ENCODE measurements around the gene PSMC4.
"Not testable (repeated sequence)": the region's sequence is repeated elsewhere in the genome, so short reads cannot be mapped to it uniquely, and the experiment has no call there.

PSMC4 gene

DNA sequence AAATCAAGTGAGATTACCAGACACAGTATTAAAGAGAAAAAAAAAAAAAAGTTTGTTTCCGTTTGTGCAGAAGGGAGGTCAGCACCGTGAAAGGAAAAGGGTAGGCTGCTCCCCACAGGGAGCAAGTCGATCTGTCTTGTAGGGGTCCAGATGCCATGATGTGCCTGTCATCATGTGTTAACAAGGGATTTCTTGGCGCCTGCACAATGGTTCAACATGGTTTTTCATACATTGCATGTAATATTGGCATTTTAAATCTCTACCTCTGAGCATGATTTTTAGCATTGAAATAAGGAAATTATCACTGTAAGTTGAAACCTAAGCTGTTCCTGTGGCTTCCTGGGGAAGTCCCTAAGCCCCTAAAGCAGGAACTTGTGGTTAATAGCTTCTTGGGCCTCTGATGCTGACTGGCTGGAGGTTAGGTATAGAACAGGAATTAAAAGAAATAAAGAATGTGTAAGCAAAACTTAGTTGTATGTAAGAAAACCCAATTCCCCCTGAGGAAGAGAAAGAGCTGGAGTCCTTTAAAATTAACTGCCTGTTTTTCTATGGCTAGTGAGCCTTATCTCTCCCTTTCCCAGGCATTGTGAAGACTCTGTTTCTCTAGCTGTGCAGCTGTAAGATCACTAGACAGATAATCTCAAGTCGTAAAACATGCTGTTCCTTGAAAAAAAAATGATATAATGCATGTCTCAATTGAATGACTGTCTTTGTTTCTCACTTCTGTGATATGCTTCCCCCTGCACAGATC lies 29.2 kb upstream of the PSMC4 start:
- peak; percentile 29 to 58 (median 57) for DNase-seq
- peaks cover 56% of the 10 kb centered on the region for H3K4me1 ChIP-seq (ENCODE audit: control insufficient read depth, insufficient read depth, low read length, poor library complexity, severe bottlenecking)
- H3K36me3 ChIP-seq (ENCODE audit: control insufficient read depth, insufficient read depth, low read length) = no peaks in the 10 kb centered on the region
- peak overlapping the region; percentile 11 for H3K4me3 ChIP-seq (ENCODE audit: insufficient read depth, low read depth, low read length, poor library complexity, severe bottlenecking)
- no peaks in the 10 kb centered on the region for H3K27me3 ChIP-seq (replicated peaks; ENCODE audit: control insufficient read depth, insufficient read depth, low read length, poor library complexity, severe bottlenecking)
- H3K9me3 ChIP-seq (ENCODE audit: control insufficient read depth, low read length) = no peaks in the 10 kb centered on the region
- H3K27ac ChIP-seq (ENCODE audit: insufficient read depth, low read length, poor library complexity, severe bottlenecking) = peak overlapping the region; percentile 86

DNA sequence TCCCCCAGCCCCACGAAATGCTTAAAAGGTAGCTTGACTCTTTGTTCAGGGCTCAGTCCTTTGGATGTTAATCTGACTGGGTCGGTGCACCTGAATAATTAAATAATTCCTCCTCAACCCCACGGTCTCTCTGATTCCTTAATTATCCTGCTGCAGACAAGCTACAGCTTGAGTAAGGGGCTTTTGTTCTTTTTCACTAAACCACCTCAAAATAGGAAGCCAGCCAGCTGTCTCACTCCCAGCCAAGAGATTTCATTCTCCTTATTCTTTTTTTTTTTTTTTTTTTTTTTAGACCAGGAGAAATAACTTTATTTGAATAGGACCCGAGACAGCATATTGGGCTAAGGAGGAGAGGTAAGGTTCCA lies 28.6 kb upstream of the PSMC4 start:
- Histone ChIP-seq H3K4me1 (ENCODE audit: control insufficient read depth, insufficient read depth, low read length, poor library complexity, severe bottlenecking) (peaks cover 51% of the 10 kb centered on the region), H3K27ac (ENCODE audit: insufficient read depth, low read length, poor library complexity, severe bottlenecking) (peak overlapping the region; percentile 86), H3K36me3 (ENCODE audit: control insufficient read depth, insufficient read depth, low read length) (no peaks in the 10 kb centered on the region), H3K4me3 (ENCODE audit: insufficient read depth, low read depth, low read length, poor library complexity, severe bottlenecking) (no peak overlapping the region), H3K9me3 (ENCODE audit: control insufficient read depth, low read length) (no peaks in the 10 kb centered on the region), H3K27me3 (replicated peaks; ENCODE audit: control insufficient read depth, insufficient read depth, low read length, poor library complexity, severe bottlenecking) (no peaks in the 10 kb centered on the region)
- DNase-seq = no peak

DNA sequence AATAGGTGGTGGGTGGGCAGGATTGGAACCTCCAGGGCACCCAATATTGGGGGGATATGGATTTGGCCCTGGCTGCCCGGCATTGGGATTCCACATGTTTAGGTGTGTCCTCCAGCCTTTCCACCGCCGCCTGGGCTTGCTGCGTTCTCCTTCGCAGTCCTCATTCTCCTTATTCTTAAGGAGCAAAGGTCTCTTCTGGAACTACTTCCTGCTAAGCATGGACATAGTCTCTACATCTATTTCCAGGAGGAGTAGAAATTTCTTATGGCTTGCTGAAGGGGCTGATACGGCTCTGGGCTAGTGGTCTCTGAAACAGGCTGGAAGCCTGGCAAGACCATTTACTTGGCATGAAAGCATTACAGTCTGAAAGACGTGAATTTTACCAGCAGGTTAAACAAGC lies 27.4 kb upstream of the PSMC4 start:
- H3K4me1 ChIP-seq (ENCODE audit: control insufficient read depth, insufficient read depth, low read length, poor library complexity, severe bottlenecking) = peaks cover 51% of the 10 kb centered on the region
- no peak overlapping the region for H3K4me3 ChIP-seq (ENCODE audit: insufficient read depth, low read depth, low read length, poor library complexity, severe bottlenecking)
- H3K9me3 ChIP-seq (ENCODE audit: control insufficient read depth, low read length) = no peaks in the 10 kb centered on the region
- H3K36me3 ChIP-seq (ENCODE audit: control insufficient read depth, insufficient read depth, low read length) = no peaks in the 10 kb centered on the region
- DNase-seq = no peak
- no peaks in the 10 kb centered on the region for H3K27me3 ChIP-seq (replicated peaks; ENCODE audit: control insufficient read depth, insufficient read depth, low read length, poor library complexity, severe bottlenecking)
- H3K27ac ChIP-seq (ENCODE audit: insufficient read depth, low read length, poor library complexity, severe bottlenecking) = peak overlapping the region; percentile 55

DNA sequence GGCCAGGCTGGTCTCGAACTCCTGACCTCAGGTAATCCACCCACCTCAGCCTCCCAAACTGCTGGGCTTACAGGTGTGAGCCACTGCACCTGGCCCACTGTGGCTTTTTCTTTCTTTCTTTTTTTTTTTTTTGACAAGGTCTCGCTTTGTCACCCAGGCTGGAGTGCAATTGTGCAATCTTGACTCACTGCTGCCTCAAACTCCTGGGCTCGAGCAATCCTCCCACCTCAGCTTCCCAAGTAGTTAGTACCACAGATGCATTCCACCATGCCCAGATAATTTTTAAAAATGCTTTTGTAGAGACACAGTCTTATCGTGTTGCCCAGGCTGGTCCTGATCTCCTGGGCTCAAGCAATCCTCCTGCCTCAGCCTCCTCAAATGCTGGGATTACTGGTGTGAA lies 24.4 kb upstream of the PSMC4 start:
- H3K9me3 ChIP-seq (ENCODE audit: control insufficient read depth, low read length) = no peaks in the 10 kb centered on the region

DNA sequence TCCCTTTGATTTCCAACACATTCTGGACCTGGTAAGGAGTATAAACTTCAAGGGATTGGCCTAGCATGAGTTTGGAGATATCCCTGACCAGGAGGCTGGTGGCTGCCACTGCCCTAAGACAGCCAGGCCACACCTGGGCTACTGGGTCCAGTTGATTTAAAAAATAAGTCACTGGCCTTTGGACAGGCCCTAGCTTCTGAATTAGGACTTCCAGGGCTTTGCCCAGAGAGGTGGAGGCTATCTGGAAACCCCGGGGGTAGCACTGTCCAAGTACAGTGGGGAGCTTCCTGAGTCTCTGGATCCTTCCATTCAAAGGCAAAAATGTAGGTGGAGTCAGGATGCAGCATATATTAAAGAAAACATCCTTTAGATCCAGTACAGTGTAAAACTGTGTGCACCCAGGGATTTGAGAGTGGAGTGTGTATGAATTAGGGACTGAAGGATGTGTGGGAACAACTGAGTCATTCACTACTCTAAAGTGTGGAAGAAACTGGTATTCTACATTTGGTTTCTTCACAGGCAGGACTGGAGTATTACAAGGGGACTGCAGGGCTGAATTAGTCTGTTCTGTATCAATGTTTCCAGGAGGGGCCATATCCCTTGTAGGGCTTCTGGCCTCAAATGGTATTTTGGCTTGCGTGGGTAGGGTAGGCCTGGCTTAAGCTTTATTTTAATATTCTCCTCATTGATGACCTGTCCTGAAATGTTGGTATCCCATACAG lies 21.8 kb upstream of the PSMC4 start:
- no peak for DNase-seq
- no peaks in the 10 kb centered on the region for H3K27me3 ChIP-seq (replicated peaks; ENCODE audit: control insufficient read depth, insufficient read depth, low read length, poor library complexity, severe bottlenecking)

More for the DNA sequence above, 24.4 kb upstream of the PSMC4 start:
- Histone ChIP-seq H3K27me3 (replicated peaks; ENCODE audit: control insufficient read depth, insufficient read depth, low read length, poor library complexity, severe bottlenecking) (no peaks in the 10 kb centered on the region), H3K4me1 (ENCODE audit: control insufficient read depth, insufficient read depth, low read length, poor library complexity, severe bottlenecking) (peaks cover 70% of the 10 kb centered on the region), H3K36me3 (ENCODE audit: control insufficient read depth, insufficient read depth, low read length) (no peaks in the 10 kb centered on the region), H3K4me3 (ENCODE audit: insufficient read depth, low read depth, low read length, poor library complexity, severe bottlenecking) (no peak overlapping the region), H3K27ac (ENCODE audit: insufficient read depth, low read length, poor library complexity, severe bottlenecking) (no peak overlapping the region)
- no peak for DNase-seq

DNA sequence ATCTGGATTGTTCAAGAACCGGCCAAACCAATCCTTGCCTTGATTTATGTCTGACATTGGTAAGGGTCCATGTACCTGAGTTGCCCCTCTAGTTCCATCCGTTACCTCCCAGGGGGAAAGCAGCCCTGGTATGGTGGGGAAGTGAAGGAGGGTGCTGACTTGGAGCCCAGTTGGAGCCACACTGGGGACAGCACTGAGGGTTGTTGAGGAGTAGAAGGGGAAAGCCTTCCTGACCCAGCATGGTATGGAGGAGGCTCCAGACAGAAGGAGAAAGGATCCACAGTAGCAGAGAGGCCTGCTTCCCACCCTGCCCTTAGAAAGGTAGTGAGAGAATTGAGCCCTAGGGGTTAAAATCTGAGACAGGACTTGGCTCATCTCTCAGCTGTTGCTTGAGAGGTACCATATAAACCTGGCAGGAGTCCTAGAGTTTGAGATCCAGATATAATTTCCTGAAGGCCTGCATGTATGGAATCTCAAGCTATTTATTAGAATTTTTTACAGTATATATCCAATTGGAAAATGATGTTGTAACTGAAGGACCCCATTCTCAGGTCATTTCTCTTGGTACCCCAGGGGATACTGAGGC lies 19.8 kb upstream of the PSMC4 start:
- DNase-seq = no peak
- H3K4me3 ChIP-seq (ENCODE audit: insufficient read depth, low read depth, low read length, poor library complexity, severe bottlenecking) = no peak overlapping the region
- no peaks in the 10 kb centered on the region for H3K9me3 ChIP-seq (ENCODE audit: control insufficient read depth, low read length)
- peak overlapping the region; percentile 75 for H3K27ac ChIP-seq (ENCODE audit: insufficient read depth, low read length, poor library complexity, severe bottlenecking)
- H3K4me1 ChIP-seq (ENCODE audit: control insufficient read depth, insufficient read depth, low read length, poor library complexity, severe bottlenecking) = peaks cover 55% of the 10 kb centered on the region
- no peaks in the 10 kb centered on the region for H3K27me3 ChIP-seq (replicated peaks; ENCODE audit: control insufficient read depth, insufficient read depth, low read length, poor library complexity, severe bottlenecking)
- H3K36me3 ChIP-seq (ENCODE audit: control insufficient read depth, insufficient read depth, low read length) = no peaks in the 10 kb centered on the region

More for the DNA sequence above, 21.8 kb upstream of the PSMC4 start:
- peak overlapping the region; percentile 12 for H3K4me3 ChIP-seq (ENCODE audit: insufficient read depth, low read depth, low read length, poor library complexity, severe bottlenecking)
- no peaks in the 10 kb centered on the region for H3K36me3 ChIP-seq (ENCODE audit: control insufficient read depth, insufficient read depth, low read length)
- peaks cover 71% of the 10 kb centered on the region for H3K4me1 ChIP-seq (ENCODE audit: control insufficient read depth, insufficient read depth, low read length, poor library complexity, severe bottlenecking)
- H3K27ac ChIP-seq (ENCODE audit: insufficient read depth, low read length, poor library complexity, severe bottlenecking) = no peak overlapping the region
- no peaks in the 10 kb centered on the region for H3K9me3 ChIP-seq (ENCODE audit: control insufficient read depth, low read length)

DNA sequence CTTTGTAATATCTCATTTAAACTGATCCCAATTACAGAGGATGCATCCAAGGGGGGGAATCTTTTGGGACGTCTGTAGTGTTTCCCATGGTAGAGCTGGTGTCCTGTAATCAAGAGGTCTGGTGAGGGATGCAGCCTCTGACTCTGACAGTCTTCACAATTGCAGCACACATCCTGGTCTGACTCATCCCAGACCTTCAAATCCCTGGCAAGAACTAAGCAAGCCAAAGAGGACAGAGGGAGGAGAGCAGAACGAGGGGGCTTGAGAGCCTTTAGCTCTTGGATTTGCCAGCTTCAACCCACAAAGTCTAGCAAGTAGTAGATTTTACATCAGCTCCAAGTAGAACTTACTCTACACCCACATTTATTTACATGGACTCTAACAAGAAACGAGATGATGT lies 19.3 kb upstream of the PSMC4 start:
- H3K36me3 ChIP-seq (ENCODE audit: control insufficient read depth, insufficient read depth, low read length) = no peaks in the 10 kb centered on the region
- H3K27ac ChIP-seq (ENCODE audit: insufficient read depth, low read length, poor library complexity, severe bottlenecking) = peak overlapping the region; percentile 75
- H3K27me3 ChIP-seq (replicated peaks; ENCODE audit: control insufficient read depth, insufficient read depth, low read length, poor library complexity, severe bottlenecking) = no peaks in the 10 kb centered on the region
- H3K4me3 ChIP-seq (ENCODE audit: insufficient read depth, low read depth, low read length, poor library complexity, severe bottlenecking) = no peak overlapping the region
- H3K9me3 ChIP-seq (ENCODE audit: control insufficient read depth, low read length) = no peaks in the 10 kb centered on the region
- peaks cover 55% of the 10 kb centered on the region for H3K4me1 ChIP-seq (ENCODE audit: control insufficient read depth, insufficient read depth, low read length, poor library complexity, severe bottlenecking)
- DNase-seq = no peak

DNA sequence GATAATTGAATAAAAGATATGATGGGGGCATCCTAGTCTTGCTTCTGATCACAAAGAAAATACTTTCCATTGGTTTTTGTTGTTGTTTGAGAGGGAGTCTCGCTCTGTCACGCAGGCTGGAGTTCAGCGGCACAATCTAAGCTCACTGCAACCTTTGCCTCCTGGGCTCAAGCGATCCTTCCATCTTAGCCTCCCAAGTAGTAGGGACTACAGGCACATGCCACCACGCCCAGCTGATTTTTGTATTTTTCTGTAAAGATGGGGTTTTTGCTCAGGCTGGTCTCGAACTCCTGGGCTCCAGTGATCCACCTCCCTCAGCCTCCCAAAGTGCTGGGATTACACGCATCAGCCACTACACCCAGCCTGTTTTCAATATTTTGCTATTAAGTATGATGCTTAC lies 17.1 kb upstream of the PSMC4 start:
- no peak for DNase-seq
- Histone ChIP-seq H3K27ac (ENCODE audit: insufficient read depth, low read length, poor library complexity, severe bottlenecking) (peak overlapping the region; percentile 75), H3K4me1 (ENCODE audit: control insufficient read depth, insufficient read depth, low read length, poor library complexity, severe bottlenecking) (peaks cover 47% of the 10 kb centered on the region), H3K9me3 (ENCODE audit: control insufficient read depth, low read length) (no peaks in the 10 kb centered on the region), H3K27me3 (replicated peaks; ENCODE audit: control insufficient read depth, insufficient read depth, low read length, poor library complexity, severe bottlenecking) (no peaks in the 10 kb centered on the region), H3K4me3 (ENCODE audit: insufficient read depth, low read depth, low read length, poor library complexity, severe bottlenecking) (no peak overlapping the region), H3K36me3 (ENCODE audit: control insufficient read depth, insufficient read depth, low read length) (no peaks in the 10 kb centered on the region)

DNA sequence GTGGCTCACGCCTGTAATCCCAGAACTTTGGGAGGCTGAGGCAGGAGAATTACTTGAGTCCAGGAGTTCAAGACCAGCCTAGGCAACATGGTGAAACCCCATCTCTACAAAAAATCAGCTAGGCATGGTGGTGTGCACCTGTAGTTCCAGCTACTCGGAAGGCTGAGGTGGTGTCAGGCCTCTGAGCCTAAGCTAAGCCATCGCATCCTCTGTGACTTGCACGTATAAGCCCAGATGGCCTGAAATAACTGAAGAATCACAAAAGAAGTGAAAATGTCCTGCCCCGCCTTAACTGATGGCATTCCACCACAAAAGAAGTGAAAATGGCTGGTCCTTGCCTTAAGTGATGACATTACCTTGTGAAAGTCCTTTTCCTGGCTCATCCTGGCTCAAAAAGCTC lies 13.1 kb upstream of the PSMC4 start:
- not testable (repeated sequence) for H3K4me3 ChIP-seq (ENCODE audit: insufficient read depth, low read depth, low read length, poor library complexity, severe bottlenecking); H3K4me1 ChIP-seq (ENCODE audit: control insufficient read depth, insufficient read depth, low read length, poor library complexity, severe bottlenecking); H3K36me3 ChIP-seq (ENCODE audit: control insufficient read depth, insufficient read depth, low read length); H3K27ac ChIP-seq (ENCODE audit: insufficient read depth, low read length, poor library complexity, severe bottlenecking); H3K9me3 ChIP-seq (ENCODE audit: control insufficient read depth, low read length); DNase-seq; H3K27me3 ChIP-seq (replicated peaks; ENCODE audit: control insufficient read depth, insufficient read depth, low read length, poor library complexity, severe bottlenecking)

DNA sequence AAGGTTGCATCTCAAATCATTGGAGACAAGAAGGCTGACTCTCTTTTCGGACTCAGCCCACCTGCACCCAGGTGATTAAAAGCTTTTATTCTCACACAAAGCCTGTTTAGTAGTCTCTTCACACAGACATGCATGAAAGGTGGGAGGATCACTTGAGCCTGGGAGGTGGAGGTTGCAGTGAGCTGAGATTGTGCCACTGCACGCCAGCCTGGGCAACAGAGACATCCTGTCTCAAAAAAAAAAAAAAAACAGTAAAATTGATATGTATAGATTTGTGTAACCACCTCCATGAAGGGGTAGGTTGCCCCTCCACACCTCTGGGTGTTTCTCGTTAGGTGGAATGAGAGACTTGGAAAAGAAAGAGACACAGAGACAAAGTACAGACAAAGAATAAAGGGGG lies 12.0 kb upstream of the PSMC4 start:
- not testable (repeated sequence) for H3K4me1 ChIP-seq (ENCODE audit: control insufficient read depth, insufficient read depth, low read length, poor library complexity, severe bottlenecking); H3K9me3 ChIP-seq (ENCODE audit: control insufficient read depth, low read length); H3K36me3 ChIP-seq (ENCODE audit: control insufficient read depth, insufficient read depth, low read length); H3K4me3 ChIP-seq (ENCODE audit: insufficient read depth, low read depth, low read length, poor library complexity, severe bottlenecking); H3K27me3 ChIP-seq (replicated peaks; ENCODE audit: control insufficient read depth, insufficient read depth, low read length, poor library complexity, severe bottlenecking); DNase-seq
- peak overlapping the region; percentile 13 for H3K27ac ChIP-seq (ENCODE audit: insufficient read depth, low read length, poor library complexity, severe bottlenecking)

Data from effector memory CD4-positive, alpha-beta T cell (primary cell).